Esophagus squamous epithelium (tissue), 5 donors: ENCODE data around the gene DENND4A. TPM values are rescaled to one million over a fixed set of nuclear protein-coding genes. Genes with fewer than 3 reads are reported as not detected.

Experiments used
- DNase-seq: peaks from one replicate; lab custom pipeline; 2025; lab: John Stamatoyannopoulos, UW
- H3K27ac ChIP-seq, 4 donors: fragments of 200-600 bp; sonication (generic); one replicate each; pipeline ENCODE4 v1.5.1; 2016 to 2019; ENCODE audit warnings: mild to moderate bottlenecking in 1 of 4
- H3K27me3 ChIP-seq, 4 donors: fragments of 200-600 bp; sonication (generic); 1 replicate in 3 of 4; 2 replicates in 1 of 4; pipeline versions ENCODE4 v1.5.1 to v1.6.0; 2017 to 2021; ENCODE audit warnings: antibody characterized with exemption in 1 of 4
- H3K36me3 ChIP-seq, 3 donors: fragments of 200-600 bp; sonication (generic); one replicate each; pipeline ENCODE4 v1.5.1; 2016 to 2019
- H3K4me1 ChIP-seq, 3 donors: fragments of 200-600 bp; sonication (generic); one replicate each; pipeline ENCODE4 v1.5.1; 2017 to 2019
- H3K4me3 ChIP-seq, 4 donors: fragments of 200-600 bp; sonication (generic); 1 replicate in 3 of 4; 2 replicates in 1 of 4; pipeline ENCODE4 v1.5.1; 2016 to 2019; ENCODE audit warnings: mild to moderate bottlenecking in 2 of 4, moderate library complexity in 1 of 4
- H3K9me3 ChIP-seq, 3 donors: fragments of 200-600 bp; sonication (generic); one replicate each; pipeline ENCODE4 v1.5.1; 2016 to 2019
- CTCF ChIP-seq, 6 experiments: fragments of 450-650 bp in 4 of 6; fragments of 200-600 bp in 2 of 6; sonication (generic) in 2 of 6; IDR thresholded peaks; one replicate each; pipeline ENCODE4 v1.5.1; 2016 to 2019; ENCODE audit warnings: antibody characterized with exemption in 6 of 6, mild to moderate bottlenecking in 4 of 6, moderate library complexity in 4 of 6
- POLR2A ChIP-seq, 4 donors: fragments of 450-650 bp; IDR thresholded peaks; one replicate each; pipeline ENCODE4 v1.6.1; 2017; ENCODE audit warnings: antibody characterized with exemption in 4 of 4, mild to moderate bottlenecking in 4 of 4, moderate library complexity in 3 of 4
- WGBS, 2 donors: methylation state at CpG; one replicate each; pipeline ENCODE4 v1.1.5; 2018; 5-methylcytosine and 5-hydroxymethylcytosine counted together
- intact Hi-C: fragments of 100-400 bp; cut with DNase I; formaldehyde crosslinking; loops from one replicate; pipeline ENCODE4 v1.15.0; 2022
- total RNA-seq, 4 donors: library from RNA; depleted of rRNA; stranded (reverse); fragments of >200 nt; gene quantifications; one replicate each; pipeline ENCODE4 v1.1.0, GENCODE V29; 2016
- donor health status: DM: yes; HTN: yes; CAD: no.

The DENND4A gene
- total RNA-seq, 4 donors from 2014 or later: 5.9 to 22.3 (median 10.9) TPM

- H3K4me3 ChIP-seq: no peak overlapping the region
- H3K27me3 ChIP-seq: no peaks in the 10 kb centered on the region
- WGBS, 2 donors: 70% methylated on average over 3 of the region's 3 CpGs
- H3K36me3 ChIP-seq: peaks cover 0 to 95% (median 0%) of the 10 kb centered on the region in 3 donors
- H3K9me3 ChIP-seq: no peaks in the 10 kb centered on the region
- no peak overlapping the region for H3K27ac ChIP-seq
- H3K4me1 ChIP-seq: no peaks in the 10 kb centered on the region
- no peak for DNase-seq
- intact Hi-C loops: no loop called here
- TF ChIP-seq POLR2A (IDR thresholded peaks at IDR 0.05) (no peak), CTCF (IDR thresholded peaks at IDR 0.05) (no peak)
These were observed 125.8 kb downstream of the DENND4A start for GRCh38 chr15:65666257-65666656.

GRCh38 chr15:65663521-65663920 is 128.6 kb downstream of the DENND4A start:
- no peaks in the 10 kb centered on the region for H3K4me1 ChIP-seq
- WGBS, 2 donors: 83 to 90% methylated on average over 3 of the region's 3 CpGs

GRCh38 chr15:65660927-65661326 is 131.2 kb downstream of the DENND4A start:
- Histone ChIP-seq H3K4me3 (no peak overlapping the region), H3K4me1 (no peaks in the 10 kb centered on the region), H3K36me3 (peaks cover 0 to 91% (median 0%) of the 10 kb centered on the region in 3 donors), H3K27me3 (no peaks in the 10 kb centered on the region), H3K27ac (no peak overlapping the region), H3K9me3 (no peaks in the 10 kb centered on the region)
- WGBS, 2 donors: 73 to 87% methylated on average over 2 of the region's 2 CpGs
- no peak for DNase-seq
- TF ChIP-seq POLR2A (IDR thresholded peaks at IDR 0.05) (no peak), CTCF (IDR thresholded peaks at IDR 0.05) (no peak)
- intact Hi-C loops: no loop called here

More at GRCh38 chr15:65663521-65663920, 128.6 kb downstream of the DENND4A start:
- Histone ChIP-seq H3K4me3 (no peak overlapping the region), H3K36me3 (peaks cover 0 to 92% (median 0%) of the 10 kb centered on the region in 3 donors), H3K9me3 (no peaks in the 10 kb centered on the region), H3K27ac (no peak overlapping the region), H3K27me3 (no peaks in the 10 kb centered on the region)
- no peak for DNase-seq
- TF ChIP-seq CTCF (IDR thresholded peaks at IDR 0.05): no peak
- no peak for TF ChIP-seq POLR2A (IDR thresholded peaks at IDR 0.05)
- intact Hi-C loops: no loop called here

- H3K4me3 ChIP-seq: no peak overlapping the region
- H3K27me3 ChIP-seq: no peaks in the 10 kb centered on the region
- intact Hi-C loops: no loop called here
- H3K4me1 ChIP-seq: no peaks in the 10 kb centered on the region
- no peak overlapping the region for H3K27ac ChIP-seq
- TF ChIP-seq CTCF (IDR thresholded peaks at IDR 0.05) (no peak), POLR2A (IDR thresholded peaks at IDR 0.05) (no peak)
- DNase-seq: no peak
- WGBS, 2 donors: 83 to 88% methylated on average over 4 of the region's 4 CpGs
- peaks cover 0 to 91% (median 0%) of the 10 kb centered on the region in 3 donors for H3K36me3 ChIP-seq
- no peaks in the 10 kb centered on the region for H3K9me3 ChIP-seq
These were observed 132.5 kb downstream of the DENND4A start for GRCh38 chr15:65659502-65660052.

- Histone ChIP-seq H3K4me3 (no peak overlapping the region), H3K27ac (no peak overlapping the region), H3K36me3 (peaks cover 0 to 76% (median 0%) of the 10 kb centered on the region in 3 donors), H3K27me3 (no peaks in the 10 kb centered on the region), H3K4me1 (no peaks in the 10 kb centered on the region), H3K9me3 (no peaks in the 10 kb centered on the region)
- intact Hi-C loops: no loop called here
- 77 to 78% methylated on average over 4 of the region's 4 CpGs for WGBS, 2 donors
- no peak for TF ChIP-seq POLR2A (IDR thresholded peaks at IDR 0.05)
- no peak for TF ChIP-seq CTCF (IDR thresholded peaks at IDR 0.05)
- no peak for DNase-seq
These were observed 136.6 kb downstream of the DENND4A start for GRCh38 chr15:65655457-65655856.
